Central memory CD8-positive, alpha-beta T cell (primary cell): ENCODE results near the gene KATNIP.

ENCODE experiments used
- ATAC-seq: fragments of 150-1000 bp; cut with Tn5 transposase; replicated peaks from 2 replicates; pipeline ENCODE4 v1.10.0; 2022; ENCODE audit warnings: mild to moderate bottlenecking, moderate FRiP score, moderate number of reproducible peaks; ENCODE audit not compliant: poor library complexity, severe bottlenecking; ENCODE audit errors: extremely low read depth
- DNase-seq, 2 donors: peaks; one replicate each; pipeline ENCODE4 v3.0.0; 2021; ENCODE audit warnings: low spot score in 2 of 2
- H3K27ac Mint-ChIP-seq: one replicate; pipeline ENCODE4 v1.8.0; 2022; ENCODE audit warnings: low read depth, mild to moderate bottlenecking, moderate library complexity, mixed read lengths
- H3K27me3 Mint-ChIP-seq: one replicate; pipeline ENCODE4 v1.8.0; 2022; ENCODE audit warnings: mixed read lengths
- H3K36me3 Mint-ChIP-seq: one replicate; pipeline ENCODE4 v1.8.0; 2022; ENCODE audit warnings: mild to moderate bottlenecking, moderate library complexity, mixed read lengths; ENCODE audit not compliant: insufficient read depth
- H3K4me1 Mint-ChIP-seq: one replicate; pipeline ENCODE4 v1.8.0; 2022; ENCODE audit warnings: mixed read lengths
- H3K4me3 Mint-ChIP-seq: one replicate; pipeline ENCODE4 v1.8.0; 2022; ENCODE audit warnings: mild to moderate bottlenecking, moderate library complexity, mixed read lengths
- H3K9me3 Mint-ChIP-seq: one replicate; pipeline ENCODE4 v1.8.0; 2022; ENCODE audit warnings: mixed read lengths

Gene KATNIP

GRCh38 chr16:27596411-27596810, 46.5 kb downstream of the KATNIP start:
- Mint-ChIP-seq H3K27me3 (no peaks in the 10 kb centered on the region), H3K4me3 (no peak overlapping the region), H3K9me3 (no peaks in the 10 kb centered on the region), H3K4me1 (no peaks in the 10 kb centered on the region), H3K36me3 (peaks cover 3% of the 10 kb centered on the region), H3K27ac (no peak overlapping the region)
- no peak for DNase-seq
- no peak for ATAC-seq

GRCh38 chr16:27597361-27597760, 47.4 kb downstream of the KATNIP start:
- Mint-ChIP-seq H3K36me3 (peaks cover 3% of the 10 kb centered on the region), H3K27me3 (no peaks in the 10 kb centered on the region), H3K4me1 (no peaks in the 10 kb centered on the region), H3K9me3 (no peaks in the 10 kb centered on the region), H3K27ac (no peak overlapping the region), H3K4me3 (no peak overlapping the region)
- no peak for DNase-seq
- no peak for ATAC-seq

GRCh38 chr16:27598220-27598619, 48.3 kb downstream of the KATNIP start:
- H3K36me3 Mint-ChIP-seq, result peaks cover 3% of the 10 kb centered on the region
- no peak for ATAC-seq

GRCh38 chr16:27598931-27599565, 49.1 kb downstream of the KATNIP start:
- no peak overlapping the region for H3K27ac Mint-ChIP-seq
- DNase-seq (no peak), ATAC-seq (no peak)
- H3K9me3 Mint-ChIP-seq, result no peaks in the 10 kb centered on the region
- H3K4me3 Mint-ChIP-seq, result no peak overlapping the region
- H3K36me3 Mint-ChIP-seq, result no peaks in the 10 kb centered on the region
- no peaks in the 10 kb centered on the region for H3K4me1 Mint-ChIP-seq
- H3K27me3 Mint-ChIP-seq, result no peaks in the 10 kb centered on the region

More at GRCh38 chr16:27598220-27598619, 48.3 kb downstream of the KATNIP start:
- DNase-seq, result no peak
- H3K9me3 Mint-ChIP-seq, result no peaks in the 10 kb centered on the region
- no peaks in the 10 kb centered on the region for H3K4me1 Mint-ChIP-seq
- H3K27ac Mint-ChIP-seq, result no peak overlapping the region
- H3K27me3 Mint-ChIP-seq, result no peaks in the 10 kb centered on the region
- no peak overlapping the region for H3K4me3 Mint-ChIP-seq

- Mint-ChIP-seq H3K36me3 (no peaks in the 10 kb centered on the region), H3K4me3 (no peak overlapping the region), H3K27ac (no peak overlapping the region), H3K9me3 (no peaks in the 10 kb centered on the region), H3K4me1 (no peaks in the 10 kb centered on the region), H3K27me3 (no peaks in the 10 kb centered on the region)
- ATAC-seq (no peak), DNase-seq (no peak)
Observed at GRCh38 chr16:27599606-27600005, 49.7 kb downstream of the KATNIP start.
